GM04503 (cell line): Measurements from ENCODE around the gene CALHM2.

ENCODE experiments used
- DNase-seq: peaks from one replicate; pipeline ENCODE4 v3.0.0-alpha.2; 2012; ENCODE audit warnings: low read depth

The CALHM2 gene

GRCh38 chr10:103476046-103476768 is 24.0 kb upstream of the CALHM2 start:
- DNase-seq: no peak

- no peak for DNase-seq
Measured at GRCh38 chr10:103475437-103475836, 23.3 kb upstream of the CALHM2 start.

- no peak for DNase-seq
Measured at GRCh38 chr10:103474077-103474476, 21.9 kb upstream of the CALHM2 start.

- DNase-seq: no peak
Measured at GRCh38 chr10:103473261-103473671, 21.1 kb upstream of the CALHM2 start.

GRCh38 chr10:103472005-103472404 is 19.8 kb upstream of the CALHM2 start:
- DNase-seq: no peak

GRCh38 chr10:103470761-103471653 is 18.8 kb upstream of the CALHM2 start:
- DNase-seq: no peak

- no peak for DNase-seq
Measured at GRCh38 chr10:103469201-103469600, 17.0 kb upstream of the CALHM2 start.

GRCh38 chr10:103467406-103467805 is 15.2 kb upstream of the CALHM2 start:
- DNase-seq: no peak

- no peak for DNase-seq
Measured at GRCh38 chr10:103466734-103467133, 14.6 kb upstream of the CALHM2 start.

- no peak for DNase-seq
Measured at GRCh38 chr10:103465411-103466179, 13.4 kb upstream of the CALHM2 start.

GRCh38 chr10:103463499-103463898 is 11.3 kb upstream of the CALHM2 start:
- no peak for DNase-seq

GRCh38 chr10:103459615-103460014 is 7.4 kb upstream of the CALHM2 start:
- DNase-seq: no peak

- DNase-seq: no peak
Measured at GRCh38 chr10:103458720-103459119, 6.5 kb upstream of the CALHM2 start, which contains the start of gene CALHM1. CALHM1 (minus strand) TSS chr10:103458900; CDS start chr10:103458751, 149 bp downstream.

- DNase-seq: no peak
Measured at GRCh38 chr10:103457896-103458583, 5.9 kb upstream of the CALHM2 start.

GRCh38 chr10:103457176-103457712 is 5.1 kb upstream of the CALHM2 start:
- DNase-seq: no peak

- DNase-seq: no peak
Measured at GRCh38 chr10:103456074-103456660, 4.0 kb upstream of the CALHM2 start.

- no peak for DNase-seq
Measured at GRCh38 chr10:103455235-103455634, 3.1 kb upstream of the CALHM2 start.

GRCh38 chr10:103454026-103454425 is 1.9 kb upstream of the CALHM2 start:
- DNase-seq: no peak

GRCh38 chr10:103452506-103453230 is 498 bp upstream of the CALHM2 start:
- no peak for DNase-seq

GRCh38 chr10:103451091-103451813 is 918 bp downstream of the CALHM2 start:
- DNase-seq: peak; percentile 47
